HG03521 (cell line): ENCODE data around the gene ZNF700.
A peak's percentile ranks its signal among the peaks of the same experiment; 100 is the strongest.
"Not testable (repeated sequence)": the region's sequence is repeated elsewhere in the genome, so short reads cannot be mapped to it uniquely, and the experiment has no call there.

Source experiments
- ATAC-seq: cut with Tn5 transposase; IDR thresholded peaks from one replicate; pipeline ENCODE4 v1.9.1; 2021; ENCODE audit warnings: mild to moderate bottlenecking, moderate library complexity; ENCODE audit not compliant: unreplicated experiment

The ZNF700 gene

DNA sequence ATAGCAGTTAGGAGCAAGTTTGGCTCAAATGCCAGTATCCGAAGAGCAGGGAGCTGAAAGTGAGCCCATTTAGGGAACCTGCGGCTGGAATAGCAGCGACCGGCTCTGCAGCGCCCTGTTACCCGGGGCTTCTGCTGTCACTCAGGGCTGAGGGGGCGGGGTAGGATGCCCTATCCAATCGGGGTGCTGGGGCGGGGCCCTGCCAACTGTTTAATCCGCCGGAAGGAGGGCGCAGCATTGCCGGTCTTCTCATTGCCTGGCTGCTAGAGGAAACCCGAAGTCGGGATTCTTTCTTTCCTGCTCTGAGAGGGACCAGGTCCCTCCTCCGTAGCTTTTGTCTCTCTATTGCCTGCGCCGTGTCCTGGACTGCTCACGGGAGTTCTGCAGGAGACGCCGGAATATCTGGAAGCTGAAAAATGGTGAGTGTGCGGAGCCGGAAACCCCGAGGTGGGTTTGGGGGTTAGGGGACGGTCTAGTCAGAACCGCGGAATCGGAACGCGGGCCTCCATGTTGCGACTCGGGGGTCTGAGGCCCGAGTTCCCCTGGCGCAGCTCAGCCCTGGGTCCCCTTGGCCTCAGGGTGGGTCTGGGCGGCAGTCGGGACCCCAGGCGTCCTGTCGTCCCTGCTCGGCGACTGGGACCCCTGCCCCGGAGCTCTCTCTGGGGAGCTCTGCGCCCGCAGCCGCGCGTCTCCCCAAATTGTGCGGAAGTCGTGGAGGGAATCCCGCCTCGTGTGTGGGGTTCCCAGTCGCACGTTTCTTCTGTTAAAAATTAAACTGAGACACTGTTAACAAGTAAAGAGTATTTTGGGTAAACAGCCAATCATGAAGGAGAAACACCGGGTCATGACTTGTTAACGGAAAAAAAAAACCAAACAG, 62.7 kb downstream of the ZNF700 start:
- ATAC-seq = peak; percentile 72

DNA sequence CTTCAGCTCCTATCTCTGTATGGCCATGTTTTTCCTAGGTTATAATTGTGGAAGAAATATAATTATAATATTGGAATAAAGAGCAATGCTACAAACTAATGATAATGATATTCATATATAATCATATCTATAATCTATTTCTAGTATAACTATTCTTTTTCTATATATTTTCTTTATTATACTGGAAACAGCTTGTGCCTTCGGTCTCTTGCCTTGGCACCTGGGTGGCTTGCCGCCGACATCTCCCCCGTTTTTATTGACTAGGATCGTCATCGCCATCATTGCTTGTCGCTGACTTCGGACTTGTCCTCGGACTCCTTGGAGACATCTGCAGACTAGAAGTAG, 64.2 kb downstream of the ZNF700 start:
- no peak for ATAC-seq

GRCh38 chr19:11991921-11992320, 67.0 kb downstream of the ZNF700 start:
- ATAC-seq = not testable (repeated sequence)

GRCh38 chr19:11995174-11995573, 70.3 kb downstream of the ZNF700 start:
- ATAC-seq = no peak
